Fibroblast of peridontal ligament (primary cell): ENCODE measurements around the gene MAU2.
"Not testable (repeated sequence)": the region's sequence is repeated elsewhere in the genome, so short reads cannot be mapped to it uniquely, and the experiment has no call there.

ENCODE experiments used
- DNase-seq: peaks from one replicate; pipeline ENCODE4 v3.0.0-alpha.2; 2010; ENCODE audit errors: extremely low read depth

MAU2 gene

GRCh38 chr19:19345970-19346369, 25.3 kb downstream of the MAU2 start:
- no peak for DNase-seq

DNA sequence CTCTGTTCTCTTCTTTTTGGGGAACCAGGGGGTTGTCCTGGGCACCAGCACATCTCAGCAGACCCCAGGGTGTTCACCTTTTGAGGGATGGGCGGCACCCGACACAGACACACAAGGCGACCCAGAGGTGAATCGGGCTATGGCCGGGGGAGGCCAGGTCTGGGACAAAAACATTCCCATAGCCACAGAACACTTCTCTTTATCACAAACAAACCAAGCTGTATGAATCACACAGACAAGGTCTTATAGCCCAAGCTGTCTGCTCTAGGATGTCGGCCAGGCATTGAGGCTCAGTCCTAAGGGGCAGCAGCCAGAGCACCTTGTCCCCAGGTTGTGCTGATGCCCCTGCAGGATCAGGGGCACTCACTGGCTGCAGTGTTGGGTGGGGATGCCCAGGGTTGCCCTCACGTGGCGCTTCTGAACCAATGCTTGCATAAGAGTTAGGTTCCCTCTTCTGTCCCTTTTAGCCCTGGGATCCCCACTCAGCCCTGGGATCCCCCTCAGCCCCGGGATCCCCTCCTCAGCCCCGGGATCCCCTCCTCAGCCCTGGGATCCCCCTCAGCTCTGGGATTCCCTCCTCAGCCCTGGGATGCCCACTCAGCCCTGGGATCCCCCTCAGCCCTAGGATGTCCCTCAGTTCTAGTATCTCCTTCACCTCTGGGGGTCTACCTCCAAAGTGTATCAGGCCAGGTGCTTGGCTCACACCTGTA, 26.9 kb downstream of the MAU2 start:
- DNase-seq: no peak

GRCh38 chr19:19348266-19348665, 27.6 kb downstream of the MAU2 start:
- no peak for DNase-seq

DNA sequence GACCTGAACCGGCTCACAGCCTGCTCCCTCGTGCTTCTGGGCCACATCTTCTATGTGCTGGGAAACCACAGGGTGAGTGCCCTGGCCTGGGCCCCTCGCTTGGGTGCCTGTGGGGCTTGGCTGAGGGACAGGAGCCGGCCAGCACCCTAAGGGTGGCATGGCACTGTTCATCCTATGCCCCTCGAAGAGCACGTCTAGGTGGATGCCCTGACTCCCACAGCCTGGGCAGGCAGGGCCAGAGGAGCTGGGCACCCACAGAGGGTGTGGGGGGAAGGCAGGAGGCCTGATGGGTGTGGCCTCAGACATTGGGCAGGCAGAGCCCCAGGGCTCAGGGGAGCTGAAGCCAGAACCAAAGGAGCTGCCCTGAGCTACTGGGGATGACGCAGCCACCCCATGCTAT, 28.7 kb downstream of the MAU2 start:
- DNase-seq: no peak

- not testable (repeated sequence) for DNase-seq
Observed at GRCh38 chr19:19350756-19351155, 30.1 kb downstream of the MAU2 start.

DNA sequence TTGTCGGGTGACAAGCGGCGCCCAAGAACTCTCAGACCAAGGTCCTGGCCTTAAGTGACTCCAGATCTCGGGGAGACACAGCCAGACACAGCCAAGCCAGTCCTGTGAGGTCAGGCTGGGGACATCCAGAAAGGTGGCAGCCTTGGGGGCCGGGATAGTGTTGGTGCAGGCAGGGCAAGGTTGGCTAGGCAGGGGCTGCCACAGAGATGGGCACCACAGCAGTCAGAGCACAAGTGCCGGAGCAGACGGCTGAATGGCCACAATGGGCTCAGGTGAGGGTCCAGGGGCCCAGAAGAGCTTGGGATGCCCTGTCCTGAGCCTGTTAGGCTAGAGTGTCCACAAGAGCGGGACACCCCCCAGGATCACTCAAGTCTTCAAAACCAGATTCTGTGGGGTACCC, 32.2 kb downstream of the MAU2 start:
- DNase-seq: no peak

GRCh38 chr19:19354007-19354406, 33.4 kb downstream of the MAU2 start:
- DNase-seq: no peak

- no peak for DNase-seq
Observed at GRCh38 chr19:19354932-19355331, 34.3 kb downstream of the MAU2 start.

DNA sequence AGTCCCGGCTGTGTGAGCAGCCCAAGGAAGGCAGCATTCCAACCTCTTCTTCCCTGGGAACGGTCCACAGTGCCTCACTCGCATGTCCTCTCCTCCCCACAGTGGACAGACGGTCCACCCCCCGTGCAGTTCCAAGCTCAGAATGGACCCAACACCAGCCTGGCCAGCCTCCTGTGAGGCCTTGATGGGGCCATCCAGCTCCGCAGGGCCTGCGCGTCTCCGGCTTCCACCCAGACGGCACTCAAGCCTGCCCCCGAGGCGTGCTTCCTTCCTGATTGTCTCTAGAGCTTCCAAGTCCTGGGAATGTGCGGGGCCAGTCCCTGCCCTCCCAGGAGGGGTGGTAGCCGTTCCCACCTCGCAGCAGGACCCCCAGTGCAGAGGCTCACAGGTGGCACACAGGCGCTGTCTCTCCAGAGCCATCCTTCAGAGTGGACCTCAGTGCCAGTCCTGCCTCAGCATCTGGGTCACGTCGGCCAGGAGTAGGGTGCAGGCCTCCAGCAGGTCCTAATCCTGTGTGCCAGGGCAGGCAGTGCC, 35.0 kb downstream of the MAU2 start:
- no peak for DNase-seq

DNA sequence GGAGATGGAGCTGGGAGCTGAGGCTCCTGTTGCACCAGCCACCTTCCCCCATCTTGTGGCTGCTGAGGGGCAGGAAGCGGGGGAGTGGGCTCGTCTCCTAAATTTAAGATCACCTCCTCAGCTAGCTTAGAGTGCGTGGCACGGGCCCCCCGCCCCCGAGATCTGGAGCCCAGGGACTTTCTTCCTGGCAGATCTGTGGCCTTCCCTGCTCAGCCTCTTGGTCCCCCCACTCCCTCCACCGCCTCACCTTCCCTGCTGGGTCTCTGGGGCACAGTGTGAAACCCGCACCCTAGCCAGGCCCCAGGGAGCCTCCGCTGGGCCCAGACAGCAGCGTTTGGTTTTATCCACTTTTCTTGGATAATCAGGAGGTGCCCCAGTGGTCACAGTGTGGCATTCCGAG, 35.9 kb downstream of the MAU2 start:
- DNase-seq: no peak

- DNase-seq: no peak
Observed at GRCh38 chr19:19356901-19357566, 36.4 kb downstream of the MAU2 start.

GRCh38 chr19:19361075-19361594, 40.5 kb downstream of the MAU2 start:
- peak; percentile 90 for DNase-seq

DNA sequence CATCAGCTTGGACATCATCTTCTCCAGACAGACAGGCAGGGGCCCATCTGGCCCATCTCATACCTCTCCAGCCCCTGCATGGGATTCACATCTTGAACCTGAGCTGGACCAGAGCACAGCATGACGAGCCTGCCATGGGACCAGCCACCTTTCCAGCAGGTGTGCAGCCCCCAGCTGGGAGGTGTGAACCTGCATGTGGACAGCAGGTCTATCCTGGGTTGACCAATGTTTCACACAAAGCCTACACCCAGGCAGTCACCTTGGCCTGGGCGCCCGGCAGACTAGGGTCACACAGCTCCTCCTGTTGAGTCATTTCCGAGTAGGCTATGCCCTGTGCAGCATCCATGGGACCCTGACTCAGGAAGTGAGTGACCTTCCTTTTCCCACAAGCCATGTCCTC, 41.4 kb downstream of the MAU2 start:
- DNase-seq: no peak

- DNase-seq: peak; percentile 52
Observed at GRCh38 chr19:19366434-19367396, 46.1 kb downstream of the MAU2 start.

- DNase-seq: no peak
Observed at GRCh38 chr19:19368087-19368486, 47.5 kb downstream of the MAU2 start.

- DNase-seq: no peak
Observed at GRCh38 chr19:19371059-19371458, 50.4 kb downstream of the MAU2 start.

DNA sequence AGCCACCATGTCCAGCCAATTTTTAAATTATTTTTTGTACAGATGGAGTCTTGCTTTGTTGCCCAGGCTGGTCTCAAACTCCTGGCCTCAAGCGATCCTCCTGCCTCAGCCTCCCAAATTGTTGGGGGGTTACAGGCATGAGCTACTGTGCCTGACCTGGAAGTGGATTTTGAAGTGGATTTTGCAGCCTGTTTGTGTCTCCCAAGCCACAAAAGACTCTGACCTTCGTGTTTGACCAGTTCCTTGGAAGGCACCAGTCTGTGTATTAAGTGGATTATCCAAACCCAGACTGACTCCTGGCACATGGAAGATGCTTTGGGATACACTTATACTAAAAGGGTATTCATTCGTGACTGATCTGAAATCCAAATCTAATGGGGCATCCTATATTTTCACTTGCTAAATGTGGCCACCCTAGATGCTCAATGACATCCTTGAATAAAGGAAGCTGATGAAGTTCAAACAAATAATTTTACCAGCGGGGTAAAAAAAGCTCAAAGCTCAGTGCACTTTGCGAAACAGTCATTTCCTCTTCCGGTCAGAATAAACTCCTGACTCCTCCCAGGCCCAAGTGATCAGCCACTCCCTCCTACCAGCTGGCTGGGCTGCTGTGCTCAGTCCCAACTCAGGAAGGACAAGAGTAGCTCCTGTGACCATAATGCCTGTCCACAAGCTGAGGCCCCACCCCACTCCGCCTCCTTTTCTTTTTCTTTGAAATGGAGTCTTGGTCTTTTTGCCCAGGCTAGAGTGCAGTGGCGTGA, 52.2 kb downstream of the MAU2 start:
- DNase-seq: peak; percentile 21

- no peak for DNase-seq
Observed at GRCh38 chr19:19379527-19379926, 58.9 kb downstream of the MAU2 start.

DNA sequence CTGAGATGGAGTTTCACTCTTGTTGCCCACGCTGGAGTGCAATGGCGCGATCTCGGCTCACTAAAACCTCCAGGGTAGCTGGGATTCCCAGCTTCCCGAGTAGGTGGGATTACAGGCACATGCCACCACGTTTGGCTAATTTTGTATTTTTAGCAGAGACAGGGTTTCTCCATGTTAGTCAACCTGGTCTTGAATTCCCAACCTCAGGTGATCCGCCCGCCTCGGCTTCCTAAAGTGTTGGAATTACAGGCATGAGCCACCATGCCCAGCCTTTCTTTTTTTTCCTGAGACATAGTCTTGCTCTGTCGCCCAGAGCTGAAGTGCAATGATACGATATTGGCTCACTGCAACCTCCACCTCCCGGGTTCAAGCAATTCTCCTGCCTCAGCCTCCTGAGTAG, 59.7 kb downstream of the MAU2 start:
- DNase-seq: not testable (repeated sequence)

DNA sequence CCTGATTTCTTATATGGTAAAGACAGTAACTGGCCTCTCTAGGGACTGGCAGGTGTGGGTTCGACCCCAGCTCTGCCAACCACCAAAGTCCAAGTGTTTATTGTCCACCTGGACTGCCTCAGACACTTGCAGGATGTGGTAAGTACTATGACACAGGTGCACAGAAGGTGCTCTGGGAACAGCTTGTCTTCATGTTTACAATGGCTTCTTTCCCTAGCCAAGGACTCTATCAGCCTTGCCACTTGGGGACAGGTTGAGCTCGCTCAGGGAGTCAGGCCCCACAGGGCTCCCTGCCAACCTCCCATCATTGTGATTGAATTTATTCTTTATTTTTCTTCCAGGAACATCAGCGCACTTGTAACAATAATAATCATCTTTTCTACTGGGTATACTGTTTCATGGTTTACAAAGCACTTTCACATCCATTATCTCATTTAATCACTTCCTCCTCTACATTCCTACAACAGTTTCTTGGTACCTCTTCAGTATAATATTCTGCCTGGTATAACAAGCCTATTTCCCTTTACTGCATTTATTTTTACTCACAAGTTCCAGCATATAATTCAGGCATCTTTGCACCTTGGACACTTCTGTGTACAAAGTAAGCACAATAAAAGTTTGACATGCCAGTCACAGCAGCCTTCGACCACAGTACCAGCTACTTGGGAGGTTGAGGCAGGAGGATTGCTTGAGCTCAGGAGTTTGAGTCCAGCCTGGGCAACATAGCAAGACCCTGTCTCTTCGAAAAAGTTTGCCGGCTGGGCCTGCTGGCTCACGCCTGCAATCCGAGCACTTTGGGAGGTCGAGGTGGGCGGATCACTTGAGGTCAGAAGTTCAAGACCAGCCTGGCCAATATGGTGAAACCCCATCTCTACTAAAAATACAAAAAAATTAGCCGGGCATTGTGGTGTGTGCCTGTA, 60.6 kb downstream of the MAU2 start:
- no peak for DNase-seq
